Stimulated activated CD4-positive, alpha-beta T cell treated with anti-CD3 and anti-CD28 coated beads, TNF-alpha, amount 100 ng/mL, for 24 hours (primary cell): ENCODE results near the gene CCDC83.

Experiments used
- DNase-seq, 3 experiments: peaks; one replicate each; pipeline ENCODE4 v3.0.0-alpha.2; 2020; ENCODE audit warnings: low read depth in 3 of 3

The CCDC83 gene

GRCh38 chr11:85855341-85855656 lies at the start of gene CCDC83:
Gene CCDC83 (plus strand): TSS chr11:85855383. CDS start chr11:85865124, 9,741 bp downstream.
- DNase-seq: no peak

DNA sequence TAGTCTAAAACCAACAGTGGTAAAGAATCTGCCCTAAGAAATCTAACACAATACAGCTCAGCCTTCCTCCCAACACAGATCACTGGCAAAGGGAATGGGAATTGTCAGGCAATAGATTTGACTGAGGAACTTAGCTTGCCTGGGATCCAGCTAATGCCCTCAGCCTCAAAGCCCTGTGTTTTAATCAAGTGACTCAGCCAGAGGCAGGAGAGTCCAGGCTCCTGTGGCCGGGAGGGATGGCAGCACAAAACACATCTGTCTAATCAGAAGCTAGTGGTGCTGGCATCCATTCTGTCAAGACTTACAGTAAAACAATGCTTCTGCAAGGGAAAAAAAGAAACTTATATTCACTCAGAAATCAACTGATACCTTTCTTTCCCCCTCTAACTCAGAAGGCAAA lies 49.8 kb upstream of the CCDC83 start:
- no peak for DNase-seq

DNA sequence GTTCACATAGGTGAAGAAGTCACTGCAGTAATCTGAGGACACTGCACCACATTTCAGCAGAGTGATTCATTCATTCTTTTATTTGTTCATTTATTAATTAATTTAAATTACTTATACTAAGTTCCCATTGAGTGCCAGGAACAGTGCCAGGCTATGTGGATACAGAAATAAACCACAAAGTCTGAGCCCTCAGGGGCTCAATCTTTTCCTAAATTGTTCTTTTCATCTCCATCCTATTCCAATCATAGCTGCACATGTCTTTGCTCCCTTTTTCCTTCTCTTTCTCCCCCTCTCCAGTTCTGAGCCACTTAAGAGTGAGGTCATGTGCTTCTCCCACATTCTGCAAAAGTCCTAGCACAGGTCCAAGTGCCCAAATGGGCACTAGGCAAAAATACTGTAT lies 49.2 kb upstream of the CCDC83 start:
- no peak for DNase-seq

GRCh38 chr11:85806876-85807275 lies 48.3 kb upstream of the CCDC83 start:
- no peak for DNase-seq

GRCh38 chr11:85809191-85809590 lies 46.0 kb upstream of the CCDC83 start:
- DNase-seq: no peak

DNA sequence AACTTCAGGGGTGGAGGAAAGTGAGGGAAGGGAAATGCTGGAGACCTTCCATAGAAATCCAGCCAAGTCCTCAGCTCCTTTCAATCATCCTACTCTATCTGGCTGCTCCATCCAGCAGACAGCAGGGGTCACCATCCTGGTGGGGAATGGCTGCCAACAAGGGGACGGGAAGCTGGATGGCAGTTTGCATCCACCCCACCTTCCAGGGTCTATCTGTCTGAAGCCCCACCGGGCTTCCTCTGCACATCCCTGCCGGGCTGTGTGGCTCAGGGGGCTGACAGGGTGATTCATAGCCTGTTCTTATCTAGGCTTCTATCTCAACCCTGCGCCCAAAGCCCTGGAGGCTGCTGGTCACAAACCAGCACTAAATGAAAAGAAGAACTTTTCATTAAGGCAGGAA lies 45.3 kb upstream of the CCDC83 start:
- no peak for DNase-seq

DNA sequence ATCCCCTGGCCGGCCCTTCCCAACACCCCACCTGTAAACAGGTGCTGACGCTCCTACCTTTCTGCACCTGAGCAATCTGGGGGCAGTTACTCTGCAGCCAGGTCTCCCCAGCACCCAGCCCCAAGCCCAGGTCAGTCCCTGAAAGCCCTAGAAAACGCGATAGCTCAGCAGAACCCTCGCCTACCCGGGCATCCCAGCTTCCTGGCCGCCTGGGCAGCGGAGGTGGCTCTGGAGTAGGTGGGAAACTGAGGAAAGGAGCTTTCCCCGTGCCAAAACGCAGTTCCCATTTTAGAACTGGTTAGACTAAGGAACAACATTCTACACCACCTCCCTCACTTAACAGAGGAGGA lies 44.7 kb upstream of the CCDC83 start:
- no peak for DNase-seq

DNA sequence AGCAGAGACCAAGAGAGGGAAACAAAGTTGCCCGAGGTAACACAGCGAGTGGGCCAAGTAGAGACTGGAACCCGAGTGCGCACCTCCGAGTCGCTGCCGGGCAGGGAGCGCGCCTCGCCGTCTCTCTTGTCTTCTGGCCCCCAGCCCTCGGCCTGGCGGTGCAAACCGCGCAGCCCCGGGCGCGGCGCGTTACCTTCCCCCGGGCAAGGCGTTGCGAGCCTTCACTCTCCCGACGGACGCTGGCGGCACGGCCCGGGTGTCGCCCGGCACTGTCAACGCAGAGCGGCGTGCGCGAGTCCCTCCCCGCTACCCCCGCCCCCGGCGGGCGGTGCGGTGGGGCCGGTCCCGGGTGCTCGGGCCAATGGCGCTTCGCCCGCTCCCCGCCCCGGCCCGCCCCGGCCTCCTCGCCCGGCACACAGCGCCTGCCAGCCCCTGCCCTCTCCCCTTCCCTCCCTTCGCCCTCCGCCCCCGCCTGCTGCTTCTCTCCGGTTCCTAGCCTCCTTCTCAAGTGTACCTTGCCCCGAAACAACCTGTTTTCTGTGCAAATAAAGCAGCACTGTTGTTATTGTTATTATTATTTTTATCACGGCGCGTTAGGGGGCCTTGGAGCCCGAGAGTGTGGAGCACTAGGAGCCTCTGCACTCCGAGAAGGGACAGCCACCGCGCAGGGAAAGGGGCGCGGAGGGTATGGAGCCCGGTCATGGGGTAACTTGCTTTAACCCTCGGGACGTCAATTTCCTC lies 44.1 kb upstream of the CCDC83 start, which contains the start of gene SYTL2:
TSS of gene SYTL2 (minus strand) at position 271 of the 741 bp plus-strand sequence. CDS start 53,416 bp downstream, outside the sequence.
- DNase-seq: peak; percentile 42 to 75 (median 60)

- DNase-seq: no peak
Measured at GRCh38 chr11:85811624-85812023, 43.6 kb upstream of the CCDC83 start.

DNA sequence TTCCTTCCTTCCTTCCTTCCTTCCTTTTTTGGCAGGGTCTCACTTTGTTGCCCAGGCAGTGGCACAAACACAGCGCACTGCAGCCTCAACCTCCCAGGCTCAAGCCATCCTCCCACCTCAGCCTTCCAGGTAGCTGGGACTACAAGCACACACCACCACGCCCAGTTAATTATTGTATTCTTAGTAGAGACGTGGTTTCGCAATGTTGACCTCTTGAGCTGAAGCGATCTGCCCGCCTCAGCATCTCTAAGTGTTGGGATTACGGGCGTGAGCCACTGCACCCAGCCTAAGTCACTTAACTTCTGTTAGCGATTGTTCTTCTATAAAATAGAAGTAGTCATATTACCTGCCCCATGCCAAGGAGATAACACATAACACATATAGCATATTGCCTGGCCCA lies 41.5 kb upstream of the CCDC83 start:
- DNase-seq: no peak

GRCh38 chr11:85815186-85815931 lies 39.8 kb upstream of the CCDC83 start:
- DNase-seq: no peak

DNA sequence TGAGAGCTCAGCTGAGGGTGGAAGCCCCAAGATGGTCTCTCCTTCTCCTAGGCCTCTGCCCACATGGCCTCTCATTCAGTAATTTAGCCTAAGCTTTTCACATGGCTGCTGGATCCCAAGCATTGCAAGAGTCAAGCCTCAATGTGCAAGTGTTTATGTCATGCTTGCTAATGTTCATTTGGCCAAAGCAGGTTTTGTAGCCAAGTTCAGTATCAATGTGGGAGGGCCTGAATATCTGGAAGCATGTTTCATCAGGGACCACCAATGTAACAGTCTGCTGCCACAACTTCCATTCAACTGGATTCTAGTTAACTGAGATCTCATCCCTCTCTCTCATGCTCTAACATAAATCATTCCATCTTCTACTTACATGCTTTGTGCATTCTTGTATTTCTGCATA lies 35.7 kb upstream of the CCDC83 start:
- no peak for DNase-seq

- DNase-seq: no peak
Measured at GRCh38 chr11:85821636-85822035, 33.5 kb upstream of the CCDC83 start.

- no peak for DNase-seq
Measured at GRCh38 chr11:85822814-85823213, 32.4 kb upstream of the CCDC83 start.

GRCh38 chr11:85823816-85824215 lies 31.4 kb upstream of the CCDC83 start:
- no peak for DNase-seq

- no peak for DNase-seq
Measured at GRCh38 chr11:85825616-85826015, 29.6 kb upstream of the CCDC83 start.

GRCh38 chr11:85826116-85826855 lies 28.9 kb upstream of the CCDC83 start:
- DNase-seq: no peak

- no peak for DNase-seq
Measured at GRCh38 chr11:85827748-85828639, 27.2 kb upstream of the CCDC83 start.

- no peak for DNase-seq
Measured at GRCh38 chr11:85828640-85828978, 26.6 kb upstream of the CCDC83 start.

DNA sequence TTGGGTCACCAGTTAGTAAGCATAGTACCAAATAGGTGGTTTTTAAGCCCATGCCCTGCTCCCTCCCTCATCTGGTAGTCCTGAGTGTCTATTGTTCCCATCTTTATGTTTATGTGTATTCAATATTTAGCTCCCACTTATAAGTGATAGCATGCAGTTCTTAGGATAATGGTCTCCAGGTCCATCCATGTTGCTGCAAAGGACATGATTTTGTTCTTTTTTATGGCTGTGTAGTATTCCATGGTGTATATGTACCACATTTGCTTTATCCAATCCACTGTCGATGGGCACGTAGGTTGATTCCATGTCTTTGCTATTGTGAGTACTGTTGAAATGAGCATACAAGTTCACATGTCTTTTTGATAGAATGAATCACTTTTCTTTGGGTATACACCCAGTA lies 26.0 kb upstream of the CCDC83 start:
- DNase-seq: no peak

DNA sequence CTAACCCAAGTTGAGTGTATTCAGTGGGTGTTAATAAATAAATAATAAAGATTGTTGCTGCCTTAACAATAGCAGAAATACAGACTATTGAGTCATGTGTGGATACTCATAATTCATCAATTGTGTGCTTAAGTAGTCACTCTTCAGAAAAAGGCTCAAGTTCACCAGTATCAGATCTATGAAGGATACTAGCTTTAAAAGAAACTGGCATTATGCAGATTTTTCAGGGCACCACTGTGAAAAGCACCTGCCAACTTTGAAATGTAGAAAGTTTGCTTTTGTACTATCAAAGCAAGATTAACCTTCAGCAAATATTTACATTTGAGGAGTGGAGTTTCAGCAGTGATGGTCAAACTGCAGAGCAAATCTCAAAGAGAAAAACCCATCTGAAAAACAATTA lies 24.1 kb upstream of the CCDC83 start:
- no peak for DNase-seq

GRCh38 chr11:85835263-85835662 lies 19.9 kb upstream of the CCDC83 start:
- no peak for DNase-seq
